Measurements from ENCODE around the gene KDM4D.
"Not testable (repeated sequence)": the region's sequence is repeated elsewhere in the genome, so short reads cannot be mapped to it uniquely, and the experiment has no call there.

The KDM4D gene

DNA sequence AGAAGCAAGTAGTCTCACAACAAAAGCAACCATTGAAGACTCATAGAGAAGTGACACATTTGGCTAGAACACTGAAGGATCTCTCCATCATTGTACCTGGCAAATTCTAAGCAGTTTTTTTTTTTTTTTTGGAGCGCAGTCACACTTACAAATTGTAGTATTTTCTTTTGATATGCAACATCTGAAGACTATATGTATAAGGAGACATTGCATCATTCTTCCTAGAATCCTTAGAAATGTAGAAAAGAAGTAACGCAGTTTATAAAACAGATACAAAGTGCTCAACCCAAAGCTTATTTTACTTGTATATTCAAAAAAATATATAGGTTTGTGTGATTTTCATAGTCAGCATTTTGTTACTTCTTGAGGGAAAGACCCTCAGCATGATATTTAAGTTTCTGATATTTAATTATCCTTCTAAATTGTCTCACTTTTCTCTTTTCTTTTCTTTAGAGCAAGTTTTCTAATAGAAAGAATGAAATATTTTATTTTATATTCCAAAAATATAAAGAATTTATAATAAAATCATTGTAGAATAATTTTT is 20.0 kb downstream of the KDM4D start:
- Histone ChIP-seq H3K4me3 (ENCODE audit: low read depth, low read length) (no peak overlapping the region), H3K9ac (ENCODE audit: low read length) (no peak overlapping the region), H3K9me3 (ENCODE audit: control insufficient read depth, insufficient read depth, low read depth, low read length) (no peaks in the 10 kb centered on the region), H3K27ac (ENCODE audit: low read depth, low read length) (no peak overlapping the region), H3K27me3 (ENCODE audit: control insufficient read depth, insufficient read depth, low read length) (peaks cover 11% of the 10 kb centered on the region; the same call in 1 of the 2 replicates), H3K36me3 (ENCODE audit: control insufficient read depth, insufficient read depth, low read length) (no peaks in the 10 kb centered on the region), H3K4me1 (ENCODE audit: control insufficient read depth, insufficient read depth, low read length) (no peaks in the 10 kb centered on the region)

DNA sequence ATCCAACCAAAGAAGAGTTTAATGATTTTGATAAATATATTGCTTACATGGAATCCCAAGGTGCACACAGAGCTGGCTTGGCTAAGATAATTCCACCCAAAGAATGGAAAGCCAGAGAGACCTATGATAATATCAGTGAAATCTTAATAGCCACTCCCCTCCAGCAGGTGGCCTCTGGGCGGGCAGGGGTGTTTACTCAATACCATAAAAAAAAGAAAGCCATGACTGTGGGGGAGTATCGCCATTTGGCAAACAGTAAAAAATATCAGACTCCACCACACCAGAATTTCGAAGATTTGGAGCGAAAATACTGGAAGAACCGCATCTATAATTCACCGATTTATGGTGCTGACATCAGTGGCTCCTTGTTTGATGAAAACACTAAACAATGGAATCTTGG is 23.9 kb downstream of the KDM4D start:
- H3K27me3 ChIP-seq (ENCODE audit: control insufficient read depth, insufficient read depth, low read length), result peaks cover 7% of the 10 kb centered on the region; the same call in 1 of the 2 replicates
- H3K9ac ChIP-seq (ENCODE audit: low read length), result no peak overlapping the region
- no peaks in the 10 kb centered on the region for H3K36me3 ChIP-seq (ENCODE audit: control insufficient read depth, insufficient read depth, low read length)
- H3K9me3 ChIP-seq (ENCODE audit: control insufficient read depth, insufficient read depth, low read depth, low read length), result no peaks in the 10 kb centered on the region
- H3K27ac ChIP-seq (ENCODE audit: low read depth, low read length), result no peak overlapping the region
- no peak overlapping the region for H3K4me3 ChIP-seq (ENCODE audit: low read depth, low read length)
- H3K4me1 ChIP-seq (ENCODE audit: control insufficient read depth, insufficient read depth, low read length), result no peaks in the 10 kb centered on the region

DNA sequence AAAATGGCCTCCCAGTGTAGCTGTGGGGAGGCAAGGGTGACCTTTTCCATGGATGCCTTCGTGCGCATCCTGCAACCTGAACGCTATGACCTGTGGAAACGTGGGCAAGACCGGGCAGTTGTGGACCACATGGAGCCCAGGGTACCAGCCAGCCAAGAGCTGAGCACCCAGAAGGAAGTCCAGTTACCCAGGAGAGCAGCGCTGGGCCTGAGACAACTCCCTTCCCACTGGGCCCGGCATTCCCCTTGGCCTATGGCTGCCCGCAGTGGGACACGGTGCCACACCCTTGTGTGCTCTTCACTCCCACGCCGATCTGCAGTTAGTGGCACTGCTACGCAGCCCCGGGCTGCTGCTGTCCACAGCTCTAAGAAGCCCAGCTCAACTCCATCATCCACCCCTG is 24.8 kb downstream of the KDM4D start:
- peaks cover 7% of the 10 kb centered on the region; the same call in 1 of the 2 replicates for H3K27me3 ChIP-seq (ENCODE audit: control insufficient read depth, insufficient read depth, low read length)
- H3K9ac ChIP-seq (ENCODE audit: low read length), result no peak overlapping the region
- no peaks in the 10 kb centered on the region for H3K9me3 ChIP-seq (ENCODE audit: control insufficient read depth, insufficient read depth, low read depth, low read length)
- no peak overlapping the region for H3K4me3 ChIP-seq (ENCODE audit: low read depth, low read length)
- H3K27ac ChIP-seq (ENCODE audit: low read depth, low read length), result no peak overlapping the region
- H3K36me3 ChIP-seq (ENCODE audit: control insufficient read depth, insufficient read depth, low read length), result no peaks in the 10 kb centered on the region
- H3K4me1 ChIP-seq (ENCODE audit: control insufficient read depth, insufficient read depth, low read length), result no peaks in the 10 kb centered on the region

DNA sequence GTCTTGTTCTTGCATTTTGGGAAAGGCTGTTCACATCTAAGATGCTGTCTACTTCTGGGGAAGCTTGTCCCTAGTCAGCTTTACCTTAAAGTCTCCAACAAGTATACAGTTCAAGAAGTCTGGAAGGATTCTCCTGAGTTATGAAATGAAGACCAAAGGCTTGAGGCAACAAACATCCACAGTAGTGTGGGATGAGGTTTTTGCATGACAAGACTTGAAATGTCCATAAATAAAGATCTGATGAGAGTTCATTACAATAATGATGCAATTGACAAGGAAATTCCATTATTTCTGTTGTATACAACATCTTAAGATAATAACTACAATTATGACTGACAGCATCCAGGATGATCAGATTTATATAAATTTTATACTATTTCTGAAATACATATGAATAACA is 30.2 kb downstream of the KDM4D start:
- H3K4me1 ChIP-seq (ENCODE audit: control insufficient read depth, insufficient read depth, low read length), result no peaks in the 10 kb centered on the region

GRCh38 chr11:95005642-95006041 is 32.1 kb downstream of the KDM4D start:
- no peak overlapping the region for H3K27ac ChIP-seq (ENCODE audit: low read depth, low read length)
- no peaks in the 10 kb centered on the region for H3K36me3 ChIP-seq (ENCODE audit: control insufficient read depth, insufficient read depth, low read length)

More for the DNA sequence above, 30.2 kb downstream of the KDM4D start:
- Histone ChIP-seq H3K9me3 (ENCODE audit: control insufficient read depth, insufficient read depth, low read depth, low read length) (no peaks in the 10 kb centered on the region), H3K9ac (ENCODE audit: low read length) (no peak overlapping the region), H3K27me3 (ENCODE audit: control insufficient read depth, insufficient read depth, low read length) (no peaks in the 10 kb centered on the region), H3K27ac (ENCODE audit: low read depth, low read length) (no peak overlapping the region), H3K4me3 (ENCODE audit: low read depth, low read length) (no peak overlapping the region), H3K36me3 (ENCODE audit: control insufficient read depth, insufficient read depth, low read length) (no peaks in the 10 kb centered on the region)

DNA sequence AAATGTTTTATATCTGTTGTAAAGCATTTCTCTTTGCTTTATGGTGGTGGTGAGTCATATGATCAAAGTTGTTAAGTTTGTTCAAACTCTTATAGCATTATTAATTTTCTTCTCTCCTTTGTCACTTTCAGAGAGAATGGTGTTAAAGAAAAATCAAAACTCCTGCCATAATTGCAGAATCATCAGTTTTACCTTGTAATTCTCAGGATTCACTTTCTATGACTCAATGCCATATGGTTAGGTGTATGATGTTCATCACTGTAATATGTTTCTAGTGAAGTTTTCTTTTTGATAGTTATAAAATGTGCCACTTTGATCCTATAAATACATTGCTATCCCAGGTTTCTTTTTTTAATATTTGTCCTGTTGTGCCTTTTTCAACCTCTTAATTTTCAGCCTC is 37.9 kb downstream of the KDM4D start:
- Histone ChIP-seq H3K36me3 (ENCODE audit: control insufficient read depth, insufficient read depth, low read length) (no peaks in the 10 kb centered on the region), H3K4me1 (ENCODE audit: control insufficient read depth, insufficient read depth, low read length) (no peaks in the 10 kb centered on the region), H3K27ac (ENCODE audit: low read depth, low read length) (no peak overlapping the region), H3K27me3 (ENCODE audit: control insufficient read depth, insufficient read depth, low read length) (no peaks in the 10 kb centered on the region), H3K4me3 (ENCODE audit: low read depth, low read length) (no peak overlapping the region), H3K9me3 (ENCODE audit: control insufficient read depth, insufficient read depth, low read depth, low read length) (no peaks in the 10 kb centered on the region), H3K9ac (ENCODE audit: low read length) (no peak overlapping the region)

More at GRCh38 chr11:95005642-95006041, 32.1 kb downstream of the KDM4D start:
- H3K4me1 ChIP-seq (ENCODE audit: control insufficient read depth, insufficient read depth, low read length), result no peaks in the 10 kb centered on the region
- no peaks in the 10 kb centered on the region for H3K27me3 ChIP-seq (ENCODE audit: control insufficient read depth, insufficient read depth, low read length)
- H3K9me3 ChIP-seq (ENCODE audit: control insufficient read depth, insufficient read depth, low read depth, low read length), result no peaks in the 10 kb centered on the region
- H3K9ac ChIP-seq (ENCODE audit: low read length), result no peak overlapping the region
- no peak overlapping the region for H3K4me3 ChIP-seq (ENCODE audit: low read depth, low read length)

DNA sequence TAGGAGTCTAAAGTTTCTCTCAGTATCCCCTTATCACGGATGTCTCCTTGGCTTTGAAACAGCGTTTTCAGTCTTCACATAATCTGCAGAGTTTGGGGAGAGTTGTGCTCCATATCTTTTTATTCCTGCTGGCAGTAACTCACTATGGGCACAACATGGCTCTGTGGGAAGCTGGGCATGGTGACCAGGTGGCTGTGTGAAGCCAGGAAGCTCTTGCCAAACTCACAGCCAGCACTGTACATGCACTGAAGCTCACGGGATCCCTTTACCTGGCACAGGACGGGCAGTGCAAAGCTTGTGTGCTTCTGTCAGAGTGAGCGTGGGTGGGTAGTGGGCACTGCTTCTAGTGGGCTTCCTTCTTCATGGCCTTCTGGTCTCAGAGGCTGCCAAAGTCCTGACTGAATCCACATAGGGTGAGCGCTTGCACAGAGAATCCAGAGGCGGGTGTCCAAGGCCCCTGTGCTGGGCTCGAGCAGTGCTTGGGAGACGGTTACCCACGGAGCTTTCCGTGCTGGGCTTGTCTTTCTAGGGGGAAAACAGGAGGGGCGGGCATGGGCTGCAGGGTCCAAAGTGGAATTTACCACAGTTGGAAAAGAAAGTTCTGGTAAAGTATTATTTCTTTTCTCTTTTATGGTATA is 40.8 kb downstream of the KDM4D start:
- no peak overlapping the region for H3K4me3 ChIP-seq (ENCODE audit: low read depth, low read length)
- H3K27me3 ChIP-seq (ENCODE audit: control insufficient read depth, insufficient read depth, low read length), result no peaks in the 10 kb centered on the region
- no peak overlapping the region for H3K27ac ChIP-seq (ENCODE audit: low read depth, low read length)
- no peak overlapping the region for H3K9ac ChIP-seq (ENCODE audit: low read length)
- no peaks in the 10 kb centered on the region for H3K36me3 ChIP-seq (ENCODE audit: control insufficient read depth, insufficient read depth, low read length)
- no peaks in the 10 kb centered on the region for H3K4me1 ChIP-seq (ENCODE audit: control insufficient read depth, insufficient read depth, low read length)
- no peaks in the 10 kb centered on the region for H3K9me3 ChIP-seq (ENCODE audit: control insufficient read depth, insufficient read depth, low read depth, low read length)

GRCh38 chr11:95016139-95016538 is 42.6 kb downstream of the KDM4D start:
- Histone ChIP-seq H3K9me3 (ENCODE audit: control insufficient read depth, insufficient read depth, low read depth, low read length) (no peaks in the 10 kb centered on the region), H3K4me3 (ENCODE audit: low read depth, low read length) (no peak overlapping the region), H3K36me3 (ENCODE audit: control insufficient read depth, insufficient read depth, low read length) (no peaks in the 10 kb centered on the region), H3K9ac (ENCODE audit: low read length) (no peak overlapping the region), H3K27me3 (ENCODE audit: control insufficient read depth, insufficient read depth, low read length) (no peaks in the 10 kb centered on the region), H3K27ac (ENCODE audit: low read depth, low read length) (no peak overlapping the region), H3K4me1 (ENCODE audit: control insufficient read depth, insufficient read depth, low read length) (no peaks in the 10 kb centered on the region)

GRCh38 chr11:95021468-95021867 is 48.0 kb downstream of the KDM4D start:
- H3K27me3 ChIP-seq (ENCODE audit: control insufficient read depth, insufficient read depth, low read length); H3K9me3 ChIP-seq (ENCODE audit: control insufficient read depth, insufficient read depth, low read depth, low read length); H3K27ac ChIP-seq (ENCODE audit: low read depth, low read length); H3K9ac ChIP-seq (ENCODE audit: low read length); H3K36me3 ChIP-seq (ENCODE audit: control insufficient read depth, insufficient read depth, low read length); H3K4me1 ChIP-seq (ENCODE audit: control insufficient read depth, insufficient read depth, low read length); H3K4me3 ChIP-seq (ENCODE audit: low read depth, low read length): not testable (repeated sequence)

- H3K9me3 ChIP-seq (ENCODE audit: control insufficient read depth, insufficient read depth, low read depth, low read length), result no peaks in the 10 kb centered on the region; the same call in 1 of the 2 replicates
- H3K9ac ChIP-seq (ENCODE audit: low read length), result no peak within 1 kb of the TSS
- no peak within 1 kb of the TSS for H3K27ac ChIP-seq (ENCODE audit: low read depth, low read length)
- no peak within 1 kb of the TSS for H3K4me3 ChIP-seq (ENCODE audit: low read depth, low read length)
- no peaks in the 10 kb centered on the region for H3K27me3 ChIP-seq (ENCODE audit: control insufficient read depth, insufficient read depth, low read length)
- H3K36me3 ChIP-seq (ENCODE audit: control insufficient read depth, insufficient read depth, low read length), result no peaks in the 10 kb centered on the region
- H3K4me1 ChIP-seq (ENCODE audit: control insufficient read depth, insufficient read depth, low read length), result no peaks in the 10 kb centered on the region
These were observed 51.4 kb downstream of the KDM4D start, which contains the start of gene KDM4E for GRCh38 chr11:95024958-95025357. TSS of gene KDM4E (plus strand) at chr11:95025258. CDS start at chr11:95025558, 300 bp downstream.

DNA sequence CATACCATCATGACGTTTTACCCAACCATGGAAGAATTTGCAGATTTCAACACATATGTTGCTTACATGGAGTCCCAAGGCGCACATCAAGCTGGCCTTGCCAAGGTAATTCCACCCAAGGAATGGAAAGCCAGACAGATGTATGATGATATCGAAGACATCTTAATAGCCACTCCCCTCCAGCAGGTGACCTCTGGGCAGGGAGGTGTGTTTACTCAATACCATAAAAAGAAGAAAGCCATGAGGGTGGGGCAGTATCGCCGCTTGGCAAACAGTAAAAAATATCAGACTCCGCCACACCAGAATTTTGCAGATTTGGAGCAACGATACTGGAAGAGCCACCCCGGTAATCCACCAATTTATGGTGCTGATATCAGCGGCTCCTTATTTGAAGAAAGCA is 52.1 kb downstream of the KDM4D start:
- H3K27ac ChIP-seq (ENCODE audit: low read depth, low read length); H3K4me1 ChIP-seq (ENCODE audit: control insufficient read depth, insufficient read depth, low read length); H3K27me3 ChIP-seq (ENCODE audit: control insufficient read depth, insufficient read depth, low read length); H3K36me3 ChIP-seq (ENCODE audit: control insufficient read depth, insufficient read depth, low read length); H3K9ac ChIP-seq (ENCODE audit: low read length); H3K4me3 ChIP-seq (ENCODE audit: low read depth, low read length); H3K9me3 ChIP-seq (ENCODE audit: control insufficient read depth, insufficient read depth, low read depth, low read length): not testable (repeated sequence)

Data from HUES6 (cell line).